HCT116 (cell line): Measurements from ENCODE around the gene SMPDL3A. TPM values are rescaled to one million over a fixed set of nuclear protein-coding genes. Genes with fewer than 3 reads are reported as not detected.

Experiments used
- ATAC-seq: fragments of 200-7000 bp; cut with Tn5 transposase; 2 replicates; pipeline ENCODE4 v1.9.1; 2020; ENCODE audit warnings: mild to moderate bottlenecking, moderate library complexity
- BruUV-seq: library from RNA; stranded (reverse); fragments of 400-500 nt; replicated peaks from 2 replicates; lab custom pipeline; 2021; lab: Mats Ljungman, UMichigan
- CTCF ChIA-PET: fragments of 300-600 bp; sonication (Branson Sonifier 250); formaldehyde crosslinking; loops from one replicate; lab custom pipeline; 2021; ENCODE audit warnings: antibody characterized with exemption; lab: Charles Lee
- POLR2A ChIA-PET: fragments of 300-600, 350-600 bp; sonication (Branson Sonifier 250); formaldehyde crosslinking; loops from one replicate; lab custom pipeline; 2021; ENCODE audit warnings: antibody characterized with exemption; lab: Charles Lee
- RAD21 ChIA-PET, 2 experiments: fragments of 300-600 bp; sonication (Branson Sonifier 250); formaldehyde crosslinking; loops; one replicate each; lab custom pipeline; 2023; ENCODE audit warnings: low total read pairs in 2 of 2; ENCODE audit not compliant: uncharacterized antibody in 2 of 2, unreplicated experiment in 2 of 2, low non-redundant PET in 1 of 2; lab: Charles Lee
- DNase-seq: peaks from one replicate; pipeline ENCODE4 v3.0.0-alpha.2; 2010; ENCODE audit warnings: low read depth, low spot score
- H2AFZ ChIP-seq: fragments of 200-600 bp; shearing (Covaris generic), sonication (generic); 2 replicates; pipeline ENCODE4 v1.6.1; 2017; ENCODE audit warnings: low read depth, mixed run types, mixed read lengths, antibody characterized with exemption, low read length; ENCODE audit not compliant: poor library complexity, severe bottlenecking
- H3K27ac ChIP-seq: 2 replicates; pipeline ENCODE4 v1.5.1; 2012; ENCODE audit warnings: low read depth, low read length
- H3K27me3 ChIP-seq: fragments of 200-600 bp; sonication (generic); 2 replicates; pipeline ENCODE4 v1.6.1; 2016; ENCODE audit warnings: mixed run types, low read length, mixed read lengths; ENCODE audit not compliant: insufficient read depth
- H3K36me3 ChIP-seq, 2 experiments: fragments of 200-500 bp in 1 of 2; fragments of 200-600 bp in 1 of 2; sonication (Bioruptor generic) in 1 of 2; sonication (generic) in 1 of 2; 2 replicates each; pipeline versions ENCODE4 v1.5.1 to v1.6.1; 2014 to 2016; ENCODE audit warnings: low read length in 2 of 2, inconsistent platforms in 1 of 2, mixed read lengths in 1 of 2, mixed run types in 1 of 2; ENCODE audit not compliant: insufficient read depth in 2 of 2, control insufficient read depth in 1 of 2
- H3K4me1 ChIP-seq, 2 experiments: fragments of 200-600 bp in 1 of 2; sonication (generic) in 1 of 2; 2 replicates each; pipeline versions ENCODE4 v1.5.1 to v1.6.1; 2012 to 2017; ENCODE audit warnings: low read length in 2 of 2, inconsistent platforms in 1 of 2, mild to moderate bottlenecking in 1 of 2, mixed read lengths in 1 of 2, mixed run types in 1 of 2, moderate library complexity in 1 of 2; ENCODE audit not compliant: insufficient read depth in 2 of 2, control insufficient read depth in 1 of 2
- H3K4me2 ChIP-seq: fragments of 200-600 bp; sonication (generic); 2 replicates; pipeline ENCODE4 v1.6.1; 2017; ENCODE audit warnings: mixed run types, low read length, mixed read lengths
- H3K4me3 ChIP-seq, 2 experiments: fragments of 200-600 bp in 1 of 2; sonication (generic) in 1 of 2; replicated peaks in 1 of 2; 2 replicates each; pipeline ENCODE4 v1.5.1; 2011 to 2016; ENCODE audit warnings: low read length in 2 of 2, control low read depth in 1 of 2, low read depth in 1 of 2, mild to moderate bottlenecking in 1 of 2, mixed read lengths in 1 of 2, mixed run types in 1 of 2
- H3K79me2 ChIP-seq: fragments of 200-600 bp; sonication (generic); 2 replicates; pipeline ENCODE4 v1.6.1; 2017; ENCODE audit warnings: mild to moderate bottlenecking, mixed run types, low read length, moderate library complexity, mixed read lengths; ENCODE audit not compliant: insufficient read depth
- H3K9ac ChIP-seq: fragments of 200-600 bp; sonication (generic); 2 replicates; pipeline ENCODE4 v1.6.1; 2016; ENCODE audit warnings: low read length, mixed read lengths
- H3K9me2 ChIP-seq: fragments of 200-600 bp; sonication (generic), shearing (Covaris generic); 2 replicates; pipeline ENCODE4 v1.6.1; 2017; ENCODE audit warnings: mixed run types, mild to moderate bottlenecking, moderate library complexity; ENCODE audit not compliant: insufficient read depth
- H3K9me3 ChIP-seq, 2 experiments: fragments of 200-500 bp in 1 of 2; fragments of 200-600 bp in 1 of 2; sonication (Bioruptor generic) in 1 of 2; sonication (generic) in 1 of 2; 2 replicates each; pipeline ENCODE4 v1.6.1; 2014 to 2017; ENCODE audit warnings: low read length in 2 of 2, mixed read lengths in 2 of 2, inconsistent platforms in 1 of 2, low read depth in 1 of 2, mild to moderate bottlenecking in 1 of 2, mixed run types in 1 of 2, moderate library complexity in 1 of 2; ENCODE audit not compliant: control insufficient read depth in 1 of 2, insufficient read depth in 1 of 2
- H4K20me1 ChIP-seq: fragments of 200-600 bp; sonication (generic), shearing (Covaris generic); 2 replicates; pipeline ENCODE4 v1.6.1; 2017; ENCODE audit warnings: mixed run types, mild to moderate bottlenecking, moderate library complexity; ENCODE audit not compliant: insufficient read depth
- CBX3 ChIP-seq: IDR thresholded peaks from 2 replicates; pipeline ENCODE4 v1.6.1; 2012; ENCODE audit warnings: low read depth
- JUND ChIP-seq: IDR thresholded peaks from 2 replicates; pipeline ENCODE4 v1.6.1; 2012
- MAX ChIP-seq: IDR thresholded peaks from 2 replicates; pipeline ENCODE4 v1.6.1; 2012
- intact Hi-C: fragments of 100-400 bp; cut with micrococcal nuclease; formaldehyde crosslinking; loops from 2 replicates; pipeline ENCODE4 v1.10.0; 2022
- total RNA-seq: library from RNA; stranded (reverse); gene quantifications from one replicate; pipeline ENCODE4 v1.2.1, GENCODE V29; 2021; ENCODE audit not compliant: unreplicated experiment

The SMPDL3A gene
- total RNA-seq, 1 experiment from 2014 or later, result 2.4 TPM

- Histone ChIP-seq H3K9me2 (no peaks in the 10 kb centered on the region), H4K20me1 (no peaks in the 10 kb centered on the region), H2AFZ (no peak within 1 kb of the TSS), H3K27me3 (no peaks in the 10 kb centered on the region), H3K4me2 (no peak within 1 kb of the TSS), H3K27ac (no peak within 1 kb of the TSS), H3K9me3 (no peaks in the 10 kb centered on the region), H3K79me2 (no peaks in the 10 kb centered on the region), H3K36me3 (no peaks in the 10 kb centered on the region)
- no TSS peak for BruUV-seq
- no peak for ATAC-seq
- POLR2A ChIA-PET, result no interaction called here
- TF ChIP-seq JUND, result no peak
- TF ChIP-seq, all 23 proteins: peak for 0
- DNase-seq, result no peak
- Histone ChIP-seq H3K4me1 (no peaks in the 10 kb centered on the region), H3K4me3 (no peak within 1 kb of the TSS), H3K9ac (no peak within 1 kb of the TSS)
- intact Hi-C loops, result no loop called here
- ChIA-PET CTCF (interaction anchor here (0.9 kb wide), 1 partner anchor 59 kb away, joined by 3 read pairs; no protein-coding TSS in a partner anchor), RAD21 (no interaction called here)
Measured at GRCh38 chr6:122779667-122780066, 9.4 kb upstream of the SMPDL3A start, which contains the start of gene FABP7. FABP7 (plus strand) TSS chr6:122779716; CDS start chr6:122779795, 79 bp downstream.

- no peaks in the 10 kb centered on the region for H3K27me3 ChIP-seq
- H3K4me2 ChIP-seq, result no peak overlapping the region
- H3K9me2 ChIP-seq, result no peaks in the 10 kb centered on the region
- no peaks in the 10 kb centered on the region for H3K36me3 ChIP-seq
- H3K9me3 ChIP-seq, result no peaks in the 10 kb centered on the region
- DNase-seq, result no peak
- no peak for ATAC-seq
- no peaks in the 10 kb centered on the region for H3K79me2 ChIP-seq
- H3K9ac ChIP-seq, result no peak overlapping the region
- no peaks in the 10 kb centered on the region for H3K4me1 ChIP-seq
- ChIA-PET RAD21 (no interaction called here), CTCF (interaction anchor here (0.9 to 1.8 kb wide), 2 partner anchors 9 to 59 kb away, joined by 3 to 5 read pairs; partner anchors contain the start of gene SMPDL3A), POLR2A (no interaction called here)
- intact Hi-C loops, result no loop called here
- H3K27ac ChIP-seq, result no peak overlapping the region
- TF ChIP-seq CBX3 (no peak), MAX (no peak)
- no peaks in the 10 kb centered on the region for H4K20me1 ChIP-seq
- no peak overlapping the region for H3K4me3 ChIP-seq
- no TSS peak for BruUV-seq
- no peak overlapping the region for H2AFZ ChIP-seq
Measured at GRCh38 chr6:122780114-122780513, 8.9 kb upstream of the SMPDL3A start.
